Activated naive CD4-positive, alpha-beta T cell treated with anti-CD3 and anti-CD28 coated beads for 36 hours (primary cell): Measurements from ENCODE around the gene APC. TPM values are rescaled to one million over a fixed set of nuclear protein-coding genes. Genes with fewer than 3 reads are reported as not detected.
"Not testable (repeated sequence)": the region's sequence is repeated elsewhere in the genome, so short reads cannot be mapped to it uniquely, and the experiment has no call there.

Experiments
- CTCF ChIA-PET: fragments of 350-600 bp; sonication (Branson Sonifier 250); formaldehyde crosslinking; loops from one replicate; lab custom pipeline; 2021; ENCODE audit warnings: antibody characterized with exemption; lab: Charles Lee
- DNase-seq: peaks from one replicate; pipeline ENCODE4 v3.0.0-alpha.2; 2020
- H3K27ac Mint-ChIP-seq: one replicate; pipeline ENCODE4 v1.8.0; 2021; ENCODE audit warnings: mild to moderate bottlenecking, mixed read lengths
- H3K27me3 Mint-ChIP-seq: one replicate; pipeline ENCODE4 v1.8.0; 2021; ENCODE audit warnings: low read depth, mixed read lengths
- H3K36me3 Mint-ChIP-seq: one replicate; pipeline ENCODE4 v1.8.0; 2021; ENCODE audit warnings: low read depth, mixed read lengths
- H3K4me1 Mint-ChIP-seq: one replicate; pipeline ENCODE4 v1.8.0; 2021; ENCODE audit warnings: low read depth, mixed read lengths
- H3K4me3 Mint-ChIP-seq: one replicate; pipeline ENCODE4 v1.8.0; 2021; ENCODE audit warnings: mild to moderate bottlenecking, moderate library complexity, mixed read lengths
- H3K9me3 Mint-ChIP-seq: one replicate; pipeline ENCODE4 v1.8.0; 2021; ENCODE audit warnings: mixed read lengths
- intact Hi-C: fragments of 100-400 bp; cut with micrococcal nuclease; formaldehyde crosslinking; loops from one replicate; pipeline ENCODE4 v1.15.1; 2023
- total RNA-seq, 2 experiments: library from RNA; stranded (reverse); gene quantifications; one replicate each; pipeline ENCODE4 v1.2.3, GENCODE V29; 2021

The APC gene
- total RNA-seq, 2 experiments from 2014 or later: 15.6 to 17.2 TPM

DNA sequence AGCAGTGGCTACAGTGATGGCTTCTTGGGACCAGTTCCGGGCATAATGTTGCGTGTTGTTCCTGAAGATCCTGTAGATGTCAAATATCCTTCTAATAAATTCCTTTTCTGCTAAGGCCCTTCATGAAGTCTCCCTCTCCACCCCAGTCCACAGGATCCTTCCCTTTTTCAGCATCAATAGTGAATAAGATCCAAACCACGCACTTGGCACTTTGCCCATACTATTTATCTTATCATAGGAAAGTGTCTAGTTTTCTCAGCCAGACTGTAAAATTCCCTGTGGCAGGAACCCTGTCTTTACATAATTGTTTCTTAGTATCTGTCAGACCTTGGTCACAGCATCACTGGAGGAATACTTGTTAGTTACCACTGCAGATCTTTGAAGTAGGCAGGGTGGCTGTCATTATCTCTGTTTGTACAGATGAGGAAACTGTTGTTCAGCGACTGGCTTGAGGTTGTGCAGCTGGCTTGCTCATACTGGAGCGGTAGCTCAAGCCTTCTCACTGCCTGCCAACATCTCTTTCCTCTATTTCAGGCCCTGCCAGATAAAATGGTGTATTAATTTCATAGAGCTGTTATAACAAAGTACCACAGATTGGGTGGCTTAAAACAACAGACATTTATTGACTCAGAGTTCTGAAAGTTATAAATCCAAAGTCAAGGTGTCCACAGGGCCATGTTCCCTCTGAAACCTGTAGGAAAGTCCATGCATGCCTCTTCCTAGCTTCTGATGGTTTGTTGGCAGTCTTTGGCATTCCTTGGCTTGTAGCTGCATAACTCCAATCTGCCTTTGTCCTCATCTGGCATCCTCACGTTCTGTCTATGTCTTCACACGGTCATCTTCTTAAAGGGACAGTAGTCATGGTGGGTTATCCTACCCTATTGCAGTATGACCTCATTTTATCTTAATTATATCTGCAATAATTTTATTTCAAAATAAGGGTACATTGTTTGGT lies 33.5 kb upstream of the APC start:
- H3K27me3 Mint-ChIP-seq: no peaks in the 10 kb centered on the region
- H3K9me3 Mint-ChIP-seq: no peaks in the 10 kb centered on the region
- no peaks in the 10 kb centered on the region for H3K36me3 Mint-ChIP-seq
- H3K4me1 Mint-ChIP-seq: peaks cover 20% of the 10 kb centered on the region
- no peak for DNase-seq
- CTCF ChIA-PET: no interaction called here
- intact Hi-C loops: loop anchor here (10.0 kb wide), 2 partner anchors 631 to 949 kb away; partner anchors contain the start of gene NREP
- H3K4me3 Mint-ChIP-seq: no peak overlapping the region
- H3K27ac Mint-ChIP-seq: no peak overlapping the region

DNA sequence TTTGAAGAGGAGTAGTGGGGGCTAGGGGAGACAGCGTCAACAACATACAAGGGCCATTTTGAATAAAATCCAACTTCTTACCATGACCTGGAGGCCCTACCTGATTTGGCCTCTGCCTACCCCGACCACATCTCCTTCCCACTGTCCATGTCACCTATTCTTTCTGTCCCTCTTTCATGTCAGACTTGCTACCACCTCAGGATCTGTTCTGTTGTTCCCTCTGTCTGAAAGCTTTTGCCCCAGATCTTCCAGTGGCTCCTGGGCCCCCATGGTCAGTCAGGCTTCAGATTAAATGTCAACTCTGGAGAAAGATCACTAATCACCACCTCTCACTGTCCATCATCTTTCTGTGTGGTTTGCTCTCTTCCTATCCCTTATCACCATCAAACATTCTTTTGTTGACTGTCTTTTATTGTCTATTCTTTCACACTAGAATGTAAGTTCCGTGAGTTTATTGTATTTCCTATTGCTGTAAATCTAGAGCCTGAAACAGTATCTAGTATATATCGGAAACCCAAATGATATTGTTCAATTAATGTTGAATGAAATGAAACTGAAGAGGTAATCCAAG lies 31.2 kb upstream of the APC start:
- intact Hi-C loops: loop anchor here (1.0 to 10.0 kb wide), 13 partner anchors 31 to 1969 kb away; partner anchors contain the start of genes APC, DCP2, NREP and REEP5
- Mint-ChIP-seq H3K27me3 (no peaks in the 10 kb centered on the region), H3K27ac (peak overlapping the region; percentile 89), H3K9me3 (no peaks in the 10 kb centered on the region), H3K4me1 (peaks cover 40% of the 10 kb centered on the region), H3K36me3 (no peaks in the 10 kb centered on the region), H3K4me3 (peak overlapping the region; percentile 91)
- CTCF ChIA-PET: no interaction called here
- DNase-seq: no peak

DNA sequence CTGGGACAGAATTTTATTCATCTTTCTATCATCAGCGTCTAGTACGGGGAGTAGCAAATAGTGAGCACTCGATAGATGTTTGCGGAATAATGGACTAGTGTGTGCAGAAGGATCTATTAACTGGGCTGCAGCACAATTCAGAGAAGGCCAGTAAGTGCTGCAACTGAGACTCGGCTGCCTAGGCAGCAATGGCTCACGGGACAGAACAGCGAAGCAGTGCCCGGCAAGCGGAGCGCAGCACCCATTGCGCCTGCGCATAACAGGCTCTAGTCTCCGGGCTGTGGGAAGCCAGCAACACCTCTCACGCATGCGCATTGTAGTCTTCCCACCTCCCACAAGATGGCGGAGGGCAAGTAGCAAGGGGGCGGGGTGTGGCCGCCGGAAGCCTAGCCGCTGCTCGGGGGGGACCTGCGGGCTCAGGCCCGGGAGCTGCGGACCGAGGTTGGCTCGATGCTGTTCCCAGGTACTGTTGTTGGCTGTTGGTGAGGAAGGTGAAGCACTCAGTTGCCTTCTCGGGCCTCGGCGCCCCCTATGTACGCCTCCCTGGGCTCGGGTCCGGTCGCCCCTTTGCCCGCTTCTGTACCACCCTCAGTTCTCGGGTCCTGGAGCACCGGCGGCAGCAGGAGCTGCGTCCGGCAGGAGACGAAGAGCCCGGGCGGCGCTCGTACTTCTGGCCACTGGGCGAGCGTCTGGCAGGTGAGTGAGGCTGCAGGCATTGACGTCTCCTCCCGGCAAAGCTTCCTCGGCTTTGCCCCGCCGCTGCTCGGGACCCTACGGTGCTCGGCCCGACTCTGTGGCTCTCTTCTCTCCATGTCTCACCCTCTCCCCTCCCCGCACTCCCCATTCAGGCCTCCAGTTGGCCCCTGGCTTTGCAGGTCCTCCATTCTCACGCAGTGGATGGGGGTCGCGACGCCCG lies 30.2 kb upstream of the APC start:
- Mint-ChIP-seq H3K9me3 (no peaks in the 10 kb centered on the region), H3K4me3 (peak overlapping the region; percentile 91), H3K27ac (peak overlapping the region; percentile 89), H3K4me1 (peaks cover 48% of the 10 kb centered on the region), H3K27me3 (no peaks in the 10 kb centered on the region), H3K36me3 (peaks cover 3% of the 10 kb centered on the region)
- intact Hi-C loops: loop anchor here (1.0 to 10.0 kb wide), 13 partner anchors 30 to 1970 kb away; partner anchors contain the start of genes APC, DCP2, NREP and REEP5
- CTCF ChIA-PET: interaction anchor here (1.4 to 2.2 kb wide), 2 partner anchors 12 to 28 kb away, joined by 4 to 11 read pairs; no protein-coding TSS in a partner anchor
- peak; percentile 98 for DNase-seq

DNA sequence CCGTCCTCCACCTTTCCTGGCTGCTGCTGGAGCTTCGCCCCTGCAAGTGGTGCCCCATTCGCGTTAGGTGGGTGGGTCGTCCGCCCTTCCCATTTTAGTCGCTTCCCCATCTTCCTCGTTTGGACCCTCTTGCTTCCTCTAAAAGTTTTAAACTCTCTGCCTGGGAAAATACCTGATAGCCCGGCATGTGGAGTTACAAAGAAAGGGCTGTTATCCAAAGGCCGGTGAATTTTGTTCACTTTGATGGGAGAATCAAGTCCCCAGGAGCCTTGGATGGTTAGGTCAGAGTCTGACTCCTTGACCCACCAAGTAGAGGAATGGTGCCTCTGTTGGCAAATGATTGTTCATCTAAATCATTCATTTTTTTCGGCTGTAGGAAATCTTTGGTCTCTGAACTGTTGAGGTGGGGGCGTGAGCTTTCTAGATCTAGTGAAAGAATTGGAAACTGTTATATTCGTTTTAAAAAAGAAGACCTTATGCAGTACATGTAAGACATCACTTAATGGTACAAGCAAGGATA lies 29.5 kb upstream of the APC start:
- DNase-seq: no peak
- H3K27me3 Mint-ChIP-seq: no peaks in the 10 kb centered on the region
- CTCF ChIA-PET: interaction anchor here (0.9 to 2.2 kb wide), 4 partner anchors 10 to 29 kb away, joined by 3 to 11 read pairs (median 4); partner anchors contain the start of gene APC
- peaks cover 6% of the 10 kb centered on the region for H3K36me3 Mint-ChIP-seq
- peak overlapping the region; percentile 89 for H3K27ac Mint-ChIP-seq
- H3K9me3 Mint-ChIP-seq: no peaks in the 10 kb centered on the region
- peaks cover 51% of the 10 kb centered on the region for H3K4me1 Mint-ChIP-seq
- intact Hi-C loops: loop anchor here (5.0 to 10.0 kb wide), 6 partner anchors 169 to 1971 kb away; partner anchors contain the start of genes NREP, SLC25A46 and YTHDC2
- H3K4me3 Mint-ChIP-seq: peak overlapping the region; percentile 91

DNA sequence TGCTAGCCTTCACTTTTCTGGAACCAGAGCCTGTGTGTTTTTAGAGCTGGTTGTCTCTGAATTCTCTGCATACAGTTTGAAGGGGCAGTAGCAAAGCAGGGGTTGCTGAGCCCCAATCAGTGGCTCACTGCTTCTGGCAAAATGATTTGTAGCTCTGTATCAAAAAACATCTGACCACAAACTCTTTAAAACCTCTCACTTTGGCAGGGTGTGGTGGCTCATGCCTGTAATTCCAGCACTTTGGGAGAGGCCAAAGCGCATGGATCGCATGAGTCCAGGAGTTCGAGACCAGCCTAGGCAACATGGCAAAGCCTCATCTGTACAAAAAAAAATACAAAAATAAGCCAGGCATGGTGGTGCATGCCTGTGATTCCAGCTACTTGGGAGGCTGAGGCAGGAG lies 28.3 kb upstream of the APC start:
- intact Hi-C loops: loop anchor here (5.0 to 10.0 kb wide), 6 partner anchors 168 to 1972 kb away; partner anchors contain the start of genes NREP, SLC25A46 and YTHDC2
- no peak overlapping the region for H3K4me3 Mint-ChIP-seq

DNA sequence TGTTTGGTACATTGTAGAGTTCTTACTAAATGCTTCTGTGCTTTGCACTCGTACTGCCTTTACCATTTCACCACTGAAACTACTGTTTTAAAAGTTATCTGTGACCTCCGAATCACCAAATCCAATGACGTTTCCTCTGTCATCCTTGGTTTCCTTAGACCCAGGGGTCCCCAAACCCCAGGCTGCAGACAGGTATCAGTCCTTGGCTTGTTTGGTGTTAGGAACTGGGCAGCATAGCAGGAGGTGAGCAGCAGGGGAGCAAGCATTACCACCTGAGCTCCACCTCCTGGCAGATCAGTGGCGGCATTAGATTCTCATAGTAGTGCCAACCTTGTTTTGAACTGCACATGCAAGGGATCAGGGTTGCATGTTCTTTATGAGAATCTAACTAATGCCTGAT lies 26.8 kb upstream of the APC start:
- Mint-ChIP-seq H3K27ac (no peak overlapping the region), H3K4me3 (no peak overlapping the region), H3K4me1 (peaks cover 53% of the 10 kb centered on the region), H3K36me3 (peaks cover 6% of the 10 kb centered on the region), H3K9me3 (no peaks in the 10 kb centered on the region), H3K27me3 (no peaks in the 10 kb centered on the region)
- intact Hi-C loops: no loop called here
- CTCF ChIA-PET: no interaction called here
- peak; percentile 13 for DNase-seq

More for the DNA sequence above, 28.3 kb upstream of the APC start:
- peaks cover 51% of the 10 kb centered on the region for H3K4me1 Mint-ChIP-seq
- DNase-seq: no peak
- CTCF ChIA-PET: interaction anchor here (0.6 to 2.2 kb wide), 6 partner anchors 9 to 383 kb away, joined by 3 to 11 read pairs (median 3); no protein-coding TSS in a partner anchor
- no peaks in the 10 kb centered on the region for H3K27me3 Mint-ChIP-seq
- H3K27ac Mint-ChIP-seq: no peak overlapping the region
- no peaks in the 10 kb centered on the region for H3K9me3 Mint-ChIP-seq
- H3K36me3 Mint-ChIP-seq: peaks cover 6% of the 10 kb centered on the region

DNA sequence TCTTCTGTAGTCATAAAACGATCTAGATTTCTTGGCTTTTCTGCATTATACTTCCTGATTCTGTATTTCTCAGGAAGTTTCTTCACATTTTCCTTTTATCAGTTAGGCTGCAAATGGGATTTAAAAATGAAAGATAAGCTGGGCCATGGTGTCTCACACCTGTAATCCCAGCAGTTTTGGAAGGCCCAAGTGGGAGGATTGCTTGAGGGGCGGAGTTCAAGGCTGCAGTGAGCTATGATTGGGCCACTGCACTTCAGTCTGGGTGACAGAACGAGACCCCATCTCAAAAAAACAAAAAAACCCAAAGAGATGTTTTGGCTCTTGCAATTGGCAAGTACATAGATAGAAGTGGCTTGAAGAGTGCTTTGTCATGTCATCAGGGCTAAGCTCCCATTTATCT lies 26.2 kb upstream of the APC start:
- Mint-ChIP-seq H3K36me3 (peaks cover 6% of the 10 kb centered on the region), H3K27ac (no peak overlapping the region), H3K4me3 (no peak overlapping the region), H3K27me3 (no peaks in the 10 kb centered on the region), H3K9me3 (no peaks in the 10 kb centered on the region), H3K4me1 (peaks cover 52% of the 10 kb centered on the region)
- CTCF ChIA-PET: interaction anchor here (0.7 to 0.9 kb wide), 2 partner anchors 20 to 140 kb away, joined by 3 read pairs; no protein-coding TSS in a partner anchor
- intact Hi-C loops: no loop called here
- no peak for DNase-seq

DNA sequence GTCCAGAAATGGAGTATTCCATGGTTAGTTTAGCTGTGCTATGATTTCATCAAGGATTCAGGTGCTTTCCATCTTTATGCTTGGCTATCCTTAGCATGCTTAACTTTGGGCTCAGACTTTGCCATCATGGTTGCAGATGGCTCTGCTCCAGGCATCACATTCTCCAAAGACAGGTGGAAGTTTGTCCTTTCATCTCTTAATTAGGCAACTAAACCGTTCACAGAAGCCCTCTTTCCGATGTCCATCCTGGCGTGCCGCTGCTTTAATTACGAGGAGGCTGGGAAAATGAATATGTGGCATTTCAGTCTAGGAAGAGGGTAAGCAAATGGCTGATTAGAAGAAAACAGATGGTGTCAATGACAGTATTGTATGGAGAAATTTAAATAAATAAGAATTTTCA lies 24.5 kb upstream of the APC start:
- no peak for DNase-seq
- Mint-ChIP-seq H3K27ac (no peak overlapping the region), H3K4me1 (peaks cover 48% of the 10 kb centered on the region), H3K36me3 (peaks cover 10% of the 10 kb centered on the region), H3K27me3 (no peaks in the 10 kb centered on the region), H3K4me3 (no peak overlapping the region), H3K9me3 (no peaks in the 10 kb centered on the region)
- intact Hi-C loops: no loop called here
- CTCF ChIA-PET: interaction anchor here (0.7 kb wide), 1 partner anchor 70 kb away, joined by 5 read pairs; no protein-coding TSS in a partner anchor

DNA sequence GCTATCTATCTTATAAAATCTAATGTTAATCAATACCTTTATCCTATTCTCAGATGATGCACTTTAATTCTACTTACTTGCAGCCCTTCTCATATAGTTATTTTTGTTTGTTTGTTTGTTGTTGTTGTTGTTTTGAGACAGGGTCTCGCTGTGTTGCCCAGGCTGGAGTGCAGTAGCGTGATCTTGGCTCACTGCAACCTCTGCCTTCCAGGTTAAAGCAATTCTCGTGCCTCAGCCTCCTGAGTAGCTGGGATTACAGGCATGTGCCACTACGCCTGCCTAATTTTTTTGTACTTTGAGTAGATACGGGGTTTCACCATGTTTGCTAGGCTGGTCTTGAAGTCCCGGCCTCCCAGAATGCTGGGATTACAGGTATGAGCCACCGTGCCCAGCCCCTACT lies 20.8 kb upstream of the APC start:
- DNase-seq, H3K4me3 Mint-ChIP-seq, intact Hi-C loops: not testable (repeated sequence)

GRCh38 chr5:112717506-112718082 lies 20.1 kb upstream of the APC start:
- intact Hi-C loops: no loop called here
- no peaks in the 10 kb centered on the region for H3K9me3 Mint-ChIP-seq
- peaks cover 5% of the 10 kb centered on the region for H3K36me3 Mint-ChIP-seq
- H3K4me3 Mint-ChIP-seq: no peak overlapping the region
- DNase-seq: no peak
- CTCF ChIA-PET: interaction anchor here (1.3 to 1.6 kb wide), 2 partner anchors 9 to 18 kb away, joined by 4 read pairs; no protein-coding TSS in a partner anchor
- no peak overlapping the region for H3K27ac Mint-ChIP-seq
- H3K4me1 Mint-ChIP-seq: peaks cover 23% of the 10 kb centered on the region
- H3K27me3 Mint-ChIP-seq: no peaks in the 10 kb centered on the region

More for the DNA sequence above, 20.8 kb upstream of the APC start:
- H3K27me3 Mint-ChIP-seq, CTCF ChIA-PET, H3K27ac Mint-ChIP-seq, H3K36me3 Mint-ChIP-seq, H3K9me3 Mint-ChIP-seq: not testable (repeated sequence)
- peaks cover 29% of the 10 kb centered on the region for H3K4me1 Mint-ChIP-seq

GRCh38 chr5:112718344-112718743 lies 19.3 kb upstream of the APC start:
- intact Hi-C loops: no loop called here
- CTCF ChIA-PET: interaction anchor here (1.3 to 1.6 kb wide), 2 partner anchors 9 to 17 kb away, joined by 4 read pairs; no protein-coding TSS in a partner anchor
- Mint-ChIP-seq H3K9me3 (no peaks in the 10 kb centered on the region), H3K27me3 (no peaks in the 10 kb centered on the region), H3K27ac (no peak overlapping the region), H3K4me1 (peaks cover 28% of the 10 kb centered on the region), H3K36me3 (peaks cover 4% of the 10 kb centered on the region), H3K4me3 (no peak overlapping the region)
- DNase-seq: no peak
